Measurements from ENCODE around the gene TSBP1. TPM values are rescaled to one million over a fixed set of nuclear protein-coding genes. Genes with fewer than 3 reads are reported as not detected.

TSBP1 gene
- total and polyA plus RNA-seq, 2 of the 8 experiments (the other 6 are each of a cell fraction or from before 2014, with no cell fraction given), result not detected

DNA sequence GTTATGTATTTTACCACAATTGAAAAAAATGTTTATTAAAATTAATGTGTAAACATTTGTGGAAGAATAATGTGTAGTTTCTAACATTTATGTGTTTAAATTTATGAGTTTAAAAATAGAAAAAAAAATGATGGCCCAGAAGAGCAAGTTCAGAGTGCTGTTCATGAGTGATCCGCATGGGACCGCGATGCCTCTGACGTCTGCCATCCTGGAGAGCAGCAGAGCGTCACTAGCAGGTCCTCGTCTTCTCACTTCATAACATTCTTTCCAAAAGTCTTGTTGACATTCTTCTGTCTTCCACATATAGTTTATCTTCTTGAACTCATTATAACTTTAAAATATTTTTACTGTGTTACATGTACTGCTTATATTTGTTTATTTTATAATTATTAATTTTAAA is 19.8 kb upstream of the TSBP1 start (continued):
- TF ChIP-seq, protein P1, sequence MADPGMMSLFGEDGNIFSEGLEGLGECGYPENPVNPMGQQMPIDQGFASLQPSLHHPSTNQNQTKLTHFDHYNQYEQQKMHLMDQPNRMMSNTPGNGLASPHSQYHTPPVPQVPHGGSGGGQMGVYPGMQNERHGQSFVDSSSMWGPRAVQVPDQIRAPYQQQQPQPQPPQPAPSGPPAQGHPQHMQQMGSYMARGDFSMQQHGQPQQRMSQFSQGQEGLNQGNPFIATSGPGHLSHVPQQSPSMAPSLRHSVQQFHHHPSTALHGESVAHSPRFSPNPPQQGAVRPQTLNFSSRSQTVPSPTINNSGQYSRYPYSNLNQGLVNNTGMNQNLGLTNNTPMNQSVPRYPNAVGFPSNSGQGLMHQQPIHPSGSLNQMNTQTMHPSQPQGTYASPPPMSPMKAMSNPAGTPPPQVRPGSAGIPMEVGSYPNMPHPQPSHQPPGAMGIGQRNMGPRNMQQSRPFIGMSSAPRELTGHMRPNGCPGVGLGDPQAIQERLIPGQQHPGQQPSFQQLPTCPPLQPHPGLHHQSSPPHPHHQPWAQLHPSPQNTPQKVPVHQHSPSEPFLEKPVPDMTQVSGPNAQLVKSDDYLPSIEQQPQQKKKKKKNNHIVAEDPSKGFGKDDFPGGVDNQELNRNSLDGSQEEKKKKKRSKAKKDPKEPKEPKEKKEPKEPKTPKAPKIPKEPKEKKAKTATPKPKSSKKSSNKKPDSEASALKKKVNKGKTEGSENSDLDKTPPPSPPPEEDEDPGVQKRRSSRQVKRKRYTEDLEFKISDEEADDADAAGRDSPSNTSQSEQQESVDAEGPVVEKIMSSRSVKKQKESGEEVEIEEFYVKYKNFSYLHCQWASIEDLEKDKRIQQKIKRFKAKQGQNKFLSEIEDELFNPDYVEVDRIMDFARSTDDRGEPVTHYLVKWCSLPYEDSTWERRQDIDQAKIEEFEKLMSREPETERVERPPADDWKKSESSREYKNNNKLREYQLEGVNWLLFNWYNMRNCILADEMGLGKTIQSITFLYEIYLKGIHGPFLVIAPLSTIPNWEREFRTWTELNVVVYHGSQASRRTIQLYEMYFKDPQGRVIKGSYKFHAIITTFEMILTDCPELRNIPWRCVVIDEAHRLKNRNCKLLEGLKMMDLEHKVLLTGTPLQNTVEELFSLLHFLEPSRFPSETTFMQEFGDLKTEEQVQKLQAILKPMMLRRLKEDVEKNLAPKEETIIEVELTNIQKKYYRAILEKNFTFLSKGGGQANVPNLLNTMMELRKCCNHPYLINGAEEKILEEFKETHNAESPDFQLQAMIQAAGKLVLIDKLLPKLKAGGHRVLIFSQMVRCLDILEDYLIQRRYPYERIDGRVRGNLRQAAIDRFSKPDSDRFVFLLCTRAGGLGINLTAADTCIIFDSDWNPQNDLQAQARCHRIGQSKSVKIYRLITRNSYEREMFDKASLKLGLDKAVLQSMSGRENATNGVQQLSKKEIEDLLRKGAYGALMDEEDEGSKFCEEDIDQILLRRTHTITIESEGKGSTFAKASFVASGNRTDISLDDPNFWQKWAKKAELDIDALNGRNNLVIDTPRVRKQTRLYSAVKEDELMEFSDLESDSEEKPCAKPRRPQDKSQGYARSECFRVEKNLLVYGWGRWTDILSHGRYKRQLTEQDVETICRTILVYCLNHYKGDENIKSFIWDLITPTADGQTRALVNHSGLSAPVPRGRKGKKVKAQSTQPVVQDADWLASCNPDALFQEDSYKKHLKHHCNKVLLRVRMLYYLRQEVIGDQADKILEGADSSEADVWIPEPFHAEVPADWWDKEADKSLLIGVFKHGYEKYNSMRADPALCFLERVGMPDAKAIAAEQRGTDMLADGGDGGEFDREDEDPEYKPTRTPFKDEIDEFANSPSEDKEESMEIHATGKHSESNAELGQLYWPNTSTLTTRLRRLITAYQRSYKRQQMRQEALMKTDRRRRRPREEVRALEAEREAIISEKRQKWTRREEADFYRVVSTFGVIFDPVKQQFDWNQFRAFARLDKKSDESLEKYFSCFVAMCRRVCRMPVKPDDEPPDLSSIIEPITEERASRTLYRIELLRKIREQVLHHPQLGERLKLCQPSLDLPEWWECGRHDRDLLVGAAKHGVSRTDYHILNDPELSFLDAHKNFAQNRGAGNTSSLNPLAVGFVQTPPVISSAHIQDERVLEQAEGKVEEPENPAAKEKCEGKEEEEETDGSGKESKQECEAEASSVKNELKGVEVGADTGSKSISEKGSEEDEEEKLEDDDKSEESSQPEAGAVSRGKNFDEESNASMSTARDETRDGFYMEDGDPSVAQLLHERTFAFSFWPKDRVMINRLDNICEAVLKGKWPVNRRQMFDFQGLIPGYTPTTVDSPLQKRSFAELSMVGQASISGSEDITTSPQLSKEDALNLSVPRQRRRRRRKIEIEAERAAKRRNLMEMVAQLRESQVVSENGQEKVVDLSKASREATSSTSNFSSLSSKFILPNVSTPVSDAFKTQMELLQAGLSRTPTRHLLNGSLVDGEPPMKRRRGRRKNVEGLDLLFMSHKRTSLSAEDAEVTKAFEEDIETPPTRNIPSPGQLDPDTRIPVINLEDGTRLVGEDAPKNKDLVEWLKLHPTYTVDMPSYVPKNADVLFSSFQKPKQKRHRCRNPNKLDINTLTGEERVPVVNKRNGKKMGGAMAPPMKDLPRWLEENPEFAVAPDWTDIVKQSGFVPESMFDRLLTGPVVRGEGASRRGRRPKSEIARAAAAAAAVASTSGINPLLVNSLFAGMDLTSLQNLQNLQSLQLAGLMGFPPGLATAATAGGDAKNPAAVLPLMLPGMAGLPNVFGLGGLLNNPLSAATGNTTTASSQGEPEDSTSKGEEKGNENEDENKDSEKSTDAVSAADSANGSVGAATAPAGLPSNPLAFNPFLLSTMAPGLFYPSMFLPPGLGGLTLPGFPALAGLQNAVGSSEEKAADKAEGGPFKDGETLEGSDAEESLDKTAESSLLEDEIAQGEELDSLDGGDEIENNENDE (IDR thresholded peaks at IDR 0.05; ENCODE audit: insufficient replicate concordance, low read length), result no peak
- TF ChIP-seq CTBP2 (IDR thresholded peaks at IDR 0.05; ENCODE audit: borderline replicate concordance, insufficient read depth, insufficient read length, low read length), result no peak
- no peak for TF ChIP-seq CBX8 (IDR thresholded peaks at IDR 0.05; ENCODE audit: borderline replicate concordance, low read depth, low read length)
- no peak for TF ChIP-seq SIRT6 (IDR thresholded peaks at IDR 0.05; ENCODE audit: low read length)
- TF ChIP-seq, protein P2, sequence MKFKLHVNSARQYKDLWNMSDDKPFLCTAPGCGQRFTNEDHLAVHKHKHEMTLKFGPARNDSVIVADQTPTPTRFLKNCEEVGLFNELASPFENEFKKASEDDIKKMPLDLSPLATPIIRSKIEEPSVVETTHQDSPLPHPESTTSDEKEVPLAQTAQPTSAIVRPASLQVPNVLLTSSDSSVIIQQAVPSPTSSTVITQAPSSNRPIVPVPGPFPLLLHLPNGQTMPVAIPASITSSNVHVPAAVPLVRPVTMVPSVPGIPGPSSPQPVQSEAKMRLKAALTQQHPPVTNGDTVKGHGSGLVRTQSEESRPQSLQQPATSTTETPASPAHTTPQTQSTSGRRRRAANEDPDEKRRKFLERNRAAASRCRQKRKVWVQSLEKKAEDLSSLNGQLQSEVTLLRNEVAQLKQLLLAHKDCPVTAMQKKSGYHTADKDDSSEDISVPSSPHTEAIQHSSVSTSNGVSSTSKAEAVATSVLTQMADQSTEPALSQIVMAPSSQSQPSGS (IDR thresholded peaks at IDR 0.05; ENCODE audit: low read length), result no peak
- no peak for TF ChIP-seq EP300 (IDR thresholded peaks at IDR 0.05; ENCODE audit: borderline replicate concordance in 1 of 2, low read depth in 2 of 2, low read length in 2 of 2)
